HepG2 (cell line): ENCODE results near the gene ISCU.

Experiments used
- ARID2 ChIP-seq: sonication (generic); formaldehyde crosslinking; IDR thresholded peaks from 2 replicates; pipeline ENCODE4 v1.8.1; 2022; ENCODE audit warnings: mild to moderate bottlenecking, missing genetic modification reagents, borderline replicate concordance
- GFI1 ChIP-seq: sonication (generic); formaldehyde crosslinking; IDR thresholded peaks from 2 replicates; pipeline ENCODE4 v1.5.0; 2020; ENCODE audit warnings: missing genetic modification reagents, mild to moderate bottlenecking, borderline replicate concordance
- NFYB ChIP-seq: sonication (generic); formaldehyde crosslinking; IDR thresholded peaks from 2 replicates; pipeline ENCODE4 v1.4.0; 2020; ENCODE audit warnings: missing genetic modification reagents
- TOE1 ChIP-seq: sonication (generic); formaldehyde crosslinking; IDR thresholded peaks from 2 replicates; pipeline ENCODE4 v1.4.0; 2020; ENCODE audit warnings: mild to moderate bottlenecking, missing genetic modification reagents
- TF ChIP-seq, protein P1 (sequence below): sonication (generic); formaldehyde crosslinking; IDR thresholded peaks from 2 replicates; pipeline ENCODE4 v1.4.0; 2020; ENCODE audit warnings: missing genetic modification reagents
- TF ChIP-seq, protein P2 (sequence below): sonication (generic); formaldehyde crosslinking; IDR thresholded peaks from 2 replicates; pipeline ENCODE4 v1.5.0; 2020; ENCODE audit warnings: mild to moderate bottlenecking, missing genetic modification reagents, moderate library complexity

DNA sequence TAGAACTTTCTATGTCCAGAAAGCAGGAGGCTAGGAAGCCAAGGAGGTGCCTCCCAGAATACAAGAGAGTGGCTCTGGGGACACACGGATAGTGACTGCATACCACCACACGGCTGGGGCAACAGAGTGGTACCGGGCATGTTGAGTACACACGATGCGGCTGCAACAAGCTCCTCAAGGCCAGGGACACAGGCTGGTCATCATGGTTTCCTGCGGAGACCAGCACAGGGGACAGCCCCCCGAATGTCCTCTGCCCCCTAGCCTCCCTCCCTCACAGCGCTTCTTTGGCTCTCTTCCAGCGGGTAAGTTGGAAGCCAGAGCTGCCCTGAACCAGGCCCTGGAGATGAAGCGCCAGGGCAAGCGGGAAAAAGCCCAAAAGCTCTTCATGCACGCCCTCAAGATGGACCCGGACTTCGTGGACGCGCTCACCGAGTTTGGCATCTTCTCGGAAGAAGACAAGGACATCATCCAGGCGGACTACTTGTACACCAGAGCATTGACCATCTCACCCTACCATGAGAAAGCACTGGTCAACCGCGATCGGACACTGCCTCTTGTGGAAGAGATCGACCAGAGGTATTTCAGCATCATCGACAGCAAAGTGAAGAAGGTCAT lies 44.2 kb upstream of the ISCU start:
- no peak for TF ChIP-seq ARID2 (CRISPR knock-in tag)
- TF ChIP-seq, protein P1, sequence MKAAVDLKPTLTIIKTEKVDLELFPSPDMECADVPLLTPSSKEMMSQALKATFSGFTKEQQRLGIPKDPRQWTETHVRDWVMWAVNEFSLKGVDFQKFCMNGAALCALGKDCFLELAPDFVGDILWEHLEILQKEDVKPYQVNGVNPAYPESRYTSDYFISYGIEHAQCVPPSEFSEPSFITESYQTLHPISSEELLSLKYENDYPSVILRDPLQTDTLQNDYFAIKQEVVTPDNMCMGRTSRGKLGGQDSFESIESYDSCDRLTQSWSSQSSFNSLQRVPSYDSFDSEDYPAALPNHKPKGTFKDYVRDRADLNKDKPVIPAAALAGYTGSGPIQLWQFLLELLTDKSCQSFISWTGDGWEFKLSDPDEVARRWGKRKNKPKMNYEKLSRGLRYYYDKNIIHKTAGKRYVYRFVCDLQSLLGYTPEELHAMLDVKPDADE (CRISPR knock-in tag): no peak
- TF ChIP-seq, protein P2, sequence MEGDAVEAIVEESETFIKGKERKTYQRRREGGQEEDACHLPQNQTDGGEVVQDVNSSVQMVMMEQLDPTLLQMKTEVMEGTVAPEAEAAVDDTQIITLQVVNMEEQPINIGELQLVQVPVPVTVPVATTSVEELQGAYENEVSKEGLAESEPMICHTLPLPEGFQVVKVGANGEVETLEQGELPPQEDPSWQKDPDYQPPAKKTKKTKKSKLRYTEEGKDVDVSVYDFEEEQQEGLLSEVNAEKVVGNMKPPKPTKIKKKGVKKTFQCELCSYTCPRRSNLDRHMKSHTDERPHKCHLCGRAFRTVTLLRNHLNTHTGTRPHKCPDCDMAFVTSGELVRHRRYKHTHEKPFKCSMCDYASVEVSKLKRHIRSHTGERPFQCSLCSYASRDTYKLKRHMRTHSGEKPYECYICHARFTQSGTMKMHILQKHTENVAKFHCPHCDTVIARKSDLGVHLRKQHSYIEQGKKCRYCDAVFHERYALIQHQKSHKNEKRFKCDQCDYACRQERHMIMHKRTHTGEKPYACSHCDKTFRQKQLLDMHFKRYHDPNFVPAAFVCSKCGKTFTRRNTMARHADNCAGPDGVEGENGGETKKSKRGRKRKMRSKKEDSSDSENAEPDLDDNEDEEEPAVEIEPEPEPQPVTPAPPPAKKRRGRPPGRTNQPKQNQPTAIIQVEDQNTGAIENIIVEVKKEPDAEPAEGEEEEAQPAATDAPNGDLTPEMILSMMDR: no peak
- no peak for TF ChIP-seq TOE1 (CRISPR knock-in tag)
- no peak for TF ChIP-seq GFI1
- no peak for TF ChIP-seq NFYB (CRISPR knock-in tag)
